Measurements from ENCODE around the gene ADAMTS9. TPM values are rescaled to one million over a fixed set of nuclear protein-coding genes. Genes with fewer than 3 reads are reported as not detected.

The ADAMTS9 gene
- total RNA-seq, 4 donors from 2014 or later: 36.4 to 218 (median 99.1) TPM

- TF ChIP-seq CTCF (IDR thresholded peaks at IDR 0.05; ENCODE audit: low read depth): no peak
Measured at GRCh38 chr3:64518496-64518895, 169.3 kb downstream of the ADAMTS9 start.

- no peak for TF ChIP-seq CTCF (IDR thresholded peaks at IDR 0.05; ENCODE audit: low read depth)
Measured at GRCh38 chr3:64514889-64515288, 172.9 kb downstream of the ADAMTS9 start.

- TF ChIP-seq CTCF (IDR thresholded peaks at IDR 0.05; ENCODE audit: low read depth): no peak
Measured at GRCh38 chr3:64509206-64509605, 178.6 kb downstream of the ADAMTS9 start.

- TF ChIP-seq CTCF (IDR thresholded peaks at IDR 0.05; ENCODE audit: low read depth): no peak
Measured at GRCh38 chr3:64508140-64508539, 179.7 kb downstream of the ADAMTS9 start.

GRCh38 chr3:64506255-64506654 lies 181.5 kb downstream of the ADAMTS9 start:
- TF ChIP-seq CTCF (IDR thresholded peaks at IDR 0.05; ENCODE audit: low read depth): no peak

GRCh38 chr3:64505419-64505818 lies 182.4 kb downstream of the ADAMTS9 start:
- TF ChIP-seq CTCF (IDR thresholded peaks at IDR 0.05; ENCODE audit: low read depth): no peak

- TF ChIP-seq CTCF (IDR thresholded peaks at IDR 0.05; ENCODE audit: low read depth): no peak
Measured at GRCh38 chr3:64502284-64502683, 185.5 kb downstream of the ADAMTS9 start.

Measured in subcutaneous adipose tissue (tissue), 4 donors.